ENCODE results near the gene SYP.
A peak's percentile ranks its signal among the peaks of the same experiment; 100 is the strongest.

SYP gene

DNA sequence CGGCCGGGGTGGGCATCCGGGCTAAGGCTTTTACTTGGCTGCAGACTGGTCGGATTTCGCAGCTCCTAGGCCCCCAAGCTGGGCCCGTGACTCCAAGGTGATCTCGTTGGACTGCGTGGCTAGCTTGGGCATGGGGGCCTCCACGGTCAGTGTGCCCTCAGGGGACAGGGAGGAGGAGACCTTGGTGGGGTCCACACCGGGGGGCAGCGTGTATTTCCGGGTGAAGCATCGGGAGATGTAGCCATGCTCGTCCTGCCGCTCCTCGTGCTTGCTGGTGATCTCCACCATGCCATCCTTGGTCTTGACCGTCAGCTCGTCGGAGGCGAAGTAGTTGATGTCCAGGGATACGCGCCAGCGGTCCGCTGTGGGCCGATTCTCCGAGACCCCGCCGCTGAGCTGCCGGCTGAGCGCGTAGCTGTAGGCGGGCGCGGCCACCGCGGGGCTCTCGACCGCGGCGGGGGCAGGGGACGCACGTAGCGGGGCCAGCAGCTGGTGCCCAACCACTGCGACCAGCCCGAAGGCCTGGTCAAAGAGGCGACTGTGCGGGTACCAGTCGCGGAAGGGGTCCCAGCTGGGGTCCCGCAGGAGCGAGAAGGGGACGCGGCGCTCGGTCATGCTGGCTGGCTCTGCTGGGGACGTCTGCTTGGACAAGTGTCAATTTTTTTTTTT is 34.0 kb upstream of the SYP start:
- Histone ChIP-seq H3K27me3 (ENCODE audit: control insufficient read depth, insufficient read depth, low read length) (no peaks in the 10 kb centered on the region), H3K4me1 (ENCODE audit: control insufficient read depth, low read depth, low read length) (peaks cover 3% of the 10 kb centered on the region), H3K4me3 (ENCODE audit: low read length) (no peak overlapping the region), H3K9ac (ENCODE audit: low read length) (no peak overlapping the region), H3K9me3 (ENCODE audit: control insufficient read depth, low read depth, low read length) (peaks cover 6% of the 10 kb centered on the region), H3K27ac (ENCODE audit: low read length) (no peak overlapping the region), H3K36me3 (ENCODE audit: control insufficient read depth, low read depth, low read length) (no peaks in the 10 kb centered on the region)

DNA sequence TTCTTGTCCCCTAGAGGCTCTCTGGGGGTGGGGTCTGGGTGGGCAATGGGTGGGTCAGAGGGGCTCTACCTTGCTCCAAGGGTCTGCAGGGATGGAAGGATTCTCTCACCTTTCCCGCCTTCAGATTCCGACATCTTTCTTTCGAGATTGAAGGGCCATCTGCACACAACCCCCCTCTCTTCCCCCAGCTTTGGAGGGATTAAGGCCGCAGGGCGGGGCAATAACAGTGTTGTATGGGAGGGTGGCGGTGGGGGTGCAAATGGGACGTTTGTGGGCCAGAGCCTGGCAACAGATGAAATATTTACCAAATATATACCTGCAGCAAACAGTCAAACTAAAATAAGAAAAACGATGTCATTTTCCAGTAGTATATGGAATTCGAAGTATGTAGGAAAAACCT is 33.2 kb upstream of the SYP start, which contains the start of gene CACNA1F:
Gene CACNA1F (minus strand): TSS at position 165 of the 400 bp plus-strand sequence. CDS start 31 bp downstream, at position 134.
- Histone ChIP-seq H3K4me3 (ENCODE audit: low read length) (no peak within 1 kb of the TSS), H3K9me3 (ENCODE audit: control insufficient read depth, low read depth, low read length) (peaks cover 6% of the 10 kb centered on the region), H3K4me1 (ENCODE audit: control insufficient read depth, low read depth, low read length) (peaks cover 3% of the 10 kb centered on the region), H3K27me3 (ENCODE audit: control insufficient read depth, insufficient read depth, low read length) (no peaks in the 10 kb centered on the region), H3K27ac (ENCODE audit: low read length) (no peak within 1 kb of the TSS), H3K9ac (ENCODE audit: low read length) (no peak within 1 kb of the TSS), H3K36me3 (ENCODE audit: control insufficient read depth, low read depth, low read length) (no peaks in the 10 kb centered on the region)

DNA sequence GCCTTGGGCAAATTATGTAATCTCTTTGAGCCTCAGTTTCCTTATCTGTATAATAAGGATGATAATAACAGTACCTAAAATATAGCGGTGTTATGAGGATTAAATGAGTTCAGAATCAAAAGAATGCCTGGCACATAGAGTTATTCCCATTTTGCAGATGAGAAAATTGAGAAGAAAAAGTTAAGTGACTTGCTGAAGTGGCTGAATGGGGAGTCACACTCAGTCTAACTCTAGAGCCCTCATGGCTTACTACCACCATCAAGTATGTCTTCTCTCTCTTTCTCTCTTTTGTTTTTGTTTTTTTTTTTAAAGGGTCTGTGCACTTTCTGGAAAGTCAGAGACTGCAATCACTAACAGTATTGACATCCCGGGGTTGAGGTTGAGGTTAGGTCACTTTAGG is 32.5 kb upstream of the SYP start:
- H3K27me3 ChIP-seq (ENCODE audit: control insufficient read depth, insufficient read depth, low read length): no peaks in the 10 kb centered on the region
- no peaks in the 10 kb centered on the region for H3K36me3 ChIP-seq (ENCODE audit: control insufficient read depth, low read depth, low read length)
- H3K9me3 ChIP-seq (ENCODE audit: control insufficient read depth, low read depth, low read length): peaks cover 6% of the 10 kb centered on the region
- peaks cover 3% of the 10 kb centered on the region for H3K4me1 ChIP-seq (ENCODE audit: control insufficient read depth, low read depth, low read length)
- no peak overlapping the region for H3K9ac ChIP-seq (ENCODE audit: low read length)
- H3K27ac ChIP-seq (ENCODE audit: low read length): no peak overlapping the region
- no peak overlapping the region for H3K4me3 ChIP-seq (ENCODE audit: low read length)

DNA sequence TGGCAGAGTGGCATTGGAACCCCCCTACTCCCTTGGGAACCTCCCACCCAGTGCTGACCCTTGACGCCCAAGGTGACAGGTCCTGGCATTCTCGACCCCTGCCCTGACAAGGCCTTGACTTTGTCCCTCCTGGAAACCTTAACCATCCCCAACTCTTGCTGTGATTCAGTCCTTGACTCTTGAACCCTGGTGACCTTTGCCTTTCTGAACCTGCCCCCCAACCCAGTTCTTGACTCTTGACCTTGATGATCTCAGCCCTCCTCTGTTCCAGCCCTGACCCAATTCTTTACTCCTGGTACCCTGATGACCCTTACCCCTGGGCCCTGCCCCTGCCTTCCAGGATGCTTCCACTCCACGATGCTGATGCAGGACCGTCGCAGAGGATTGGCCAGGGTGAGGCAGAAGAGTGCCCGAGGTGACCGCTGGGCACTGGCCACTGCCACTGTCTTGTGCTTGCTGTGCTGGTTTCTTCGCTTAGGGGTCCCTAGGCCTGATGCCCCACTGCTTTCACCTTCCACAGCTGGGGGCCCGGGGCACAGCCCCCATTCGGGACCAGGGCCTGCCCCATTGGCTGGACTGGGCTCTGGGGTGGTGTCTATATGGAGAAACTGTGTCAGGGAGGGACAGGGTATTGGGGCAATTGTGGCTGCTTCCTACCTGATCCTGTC is 31.5 kb upstream of the SYP start:
- Histone ChIP-seq H3K4me1 (ENCODE audit: control insufficient read depth, low read depth, low read length) (peaks cover 3% of the 10 kb centered on the region), H3K27ac (ENCODE audit: low read length) (no peak overlapping the region), H3K4me3 (ENCODE audit: low read length) (peak overlapping the region; percentile 61), H3K36me3 (ENCODE audit: control insufficient read depth, low read depth, low read length) (no peaks in the 10 kb centered on the region), H3K9me3 (ENCODE audit: control insufficient read depth, low read depth, low read length) (peaks cover 6% of the 10 kb centered on the region), H3K27me3 (ENCODE audit: control insufficient read depth, insufficient read depth, low read length) (no peaks in the 10 kb centered on the region), H3K9ac (ENCODE audit: low read length) (no peak overlapping the region)

DNA sequence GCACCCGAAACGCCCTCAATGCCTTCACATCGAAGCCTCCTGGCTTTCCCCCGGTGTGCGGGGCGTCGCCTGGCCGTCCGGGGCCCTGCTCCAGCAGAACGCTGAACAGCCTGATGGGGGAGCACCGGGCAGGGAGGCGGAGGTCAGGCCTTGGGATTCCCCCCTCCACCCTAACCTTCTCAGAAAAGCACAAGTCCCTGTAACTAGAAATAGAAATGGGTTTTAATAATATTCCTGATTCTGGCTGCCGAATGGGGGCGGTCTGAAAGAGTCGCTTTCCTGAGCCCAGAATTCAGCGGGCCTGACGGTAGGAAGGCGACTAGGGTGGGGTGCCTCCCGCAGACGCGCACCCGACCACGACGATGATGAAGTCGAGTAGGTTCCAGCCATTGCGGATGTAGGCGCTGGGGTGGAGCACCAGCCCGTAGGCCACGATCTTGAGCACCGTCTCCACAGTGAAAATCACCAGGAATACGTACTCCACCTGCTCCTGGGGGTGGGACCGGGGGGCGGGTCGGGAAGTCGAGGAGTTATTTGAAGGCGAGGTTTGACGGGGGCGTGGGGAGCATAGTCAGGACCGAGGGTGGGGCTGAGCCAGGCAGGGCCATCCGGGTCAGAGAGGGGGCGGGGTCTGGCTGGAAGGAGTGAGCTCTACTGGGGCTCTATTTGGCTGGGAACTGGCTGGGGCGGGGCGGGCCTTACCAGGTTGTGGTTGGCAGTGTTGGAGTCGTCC is 30.7 kb upstream of the SYP start:
- H3K36me3 ChIP-seq (ENCODE audit: control insufficient read depth, low read depth, low read length): no peaks in the 10 kb centered on the region
- peaks cover 6% of the 10 kb centered on the region for H3K9me3 ChIP-seq (ENCODE audit: control insufficient read depth, low read depth, low read length)
- H3K27ac ChIP-seq (ENCODE audit: low read length): no peak overlapping the region
- H3K9ac ChIP-seq (ENCODE audit: low read length): no peak overlapping the region
- H3K4me1 ChIP-seq (ENCODE audit: control insufficient read depth, low read depth, low read length): peaks cover 3% of the 10 kb centered on the region
- peak overlapping the region; percentile 61 for H3K4me3 ChIP-seq (ENCODE audit: low read length)
- H3K27me3 ChIP-seq (ENCODE audit: control insufficient read depth, insufficient read depth, low read length): no peaks in the 10 kb centered on the region

DNA sequence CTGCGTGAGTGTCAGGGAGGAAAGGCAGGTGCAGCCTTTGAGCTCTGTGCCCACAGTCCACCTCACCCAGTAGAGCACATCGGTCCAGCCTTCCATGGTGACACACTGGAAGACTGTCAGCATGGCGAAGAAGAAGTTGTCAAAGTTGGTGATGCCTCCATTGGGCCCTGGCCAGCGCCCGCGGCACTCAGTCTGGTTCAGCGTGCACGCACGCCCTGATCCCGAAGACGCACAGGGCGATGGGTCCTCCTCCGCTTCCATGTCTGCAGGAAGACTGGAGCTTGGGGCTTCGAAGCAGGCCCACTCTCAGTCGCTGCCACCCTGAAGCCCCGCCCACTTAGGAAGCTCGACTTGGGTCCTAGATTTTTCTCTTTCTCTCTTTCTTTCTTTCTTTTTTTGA is 28.2 kb upstream of the SYP start:
- H3K4me1 ChIP-seq (ENCODE audit: control insufficient read depth, low read depth, low read length): peaks cover 3% of the 10 kb centered on the region
- no peaks in the 10 kb centered on the region for H3K36me3 ChIP-seq (ENCODE audit: control insufficient read depth, low read depth, low read length)
- H3K9me3 ChIP-seq (ENCODE audit: control insufficient read depth, low read depth, low read length): peaks cover 12% of the 10 kb centered on the region
- no peak overlapping the region for H3K9ac ChIP-seq (ENCODE audit: low read length)
- H3K27ac ChIP-seq (ENCODE audit: low read length): no peak overlapping the region
- H3K27me3 ChIP-seq (ENCODE audit: control insufficient read depth, insufficient read depth, low read length): no peaks in the 10 kb centered on the region
- H3K4me3 ChIP-seq (ENCODE audit: low read length): no peak overlapping the region

DNA sequence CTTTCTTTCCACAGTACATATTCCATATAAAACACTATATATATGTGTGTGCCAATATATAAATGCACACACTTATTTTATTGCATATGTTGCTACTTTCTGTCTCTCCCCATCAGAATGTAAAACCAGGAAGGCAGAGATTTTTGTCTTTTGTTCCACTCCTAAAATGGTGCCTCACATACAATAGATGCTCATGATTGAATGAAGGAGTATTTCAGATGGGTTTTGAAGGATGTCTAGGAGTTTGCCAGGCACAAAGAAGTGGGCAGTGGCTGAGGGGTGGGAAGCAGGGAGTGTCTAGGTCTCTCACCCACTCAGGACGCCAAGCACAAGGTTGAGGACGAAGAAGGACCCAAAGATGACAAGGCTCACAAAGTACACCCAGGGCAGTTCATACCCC is 27.7 kb upstream of the SYP start:
- Histone ChIP-seq H3K36me3 (ENCODE audit: control insufficient read depth, low read depth, low read length) (no peaks in the 10 kb centered on the region), H3K27me3 (ENCODE audit: control insufficient read depth, insufficient read depth, low read length) (no peaks in the 10 kb centered on the region), H3K9ac (ENCODE audit: low read length) (no peak overlapping the region), H3K4me3 (ENCODE audit: low read length) (no peak overlapping the region), H3K4me1 (ENCODE audit: control insufficient read depth, low read depth, low read length) (peaks cover 3% of the 10 kb centered on the region), H3K27ac (ENCODE audit: low read length) (no peak overlapping the region), H3K9me3 (ENCODE audit: control insufficient read depth, low read depth, low read length) (peaks cover 12% of the 10 kb centered on the region)

DNA sequence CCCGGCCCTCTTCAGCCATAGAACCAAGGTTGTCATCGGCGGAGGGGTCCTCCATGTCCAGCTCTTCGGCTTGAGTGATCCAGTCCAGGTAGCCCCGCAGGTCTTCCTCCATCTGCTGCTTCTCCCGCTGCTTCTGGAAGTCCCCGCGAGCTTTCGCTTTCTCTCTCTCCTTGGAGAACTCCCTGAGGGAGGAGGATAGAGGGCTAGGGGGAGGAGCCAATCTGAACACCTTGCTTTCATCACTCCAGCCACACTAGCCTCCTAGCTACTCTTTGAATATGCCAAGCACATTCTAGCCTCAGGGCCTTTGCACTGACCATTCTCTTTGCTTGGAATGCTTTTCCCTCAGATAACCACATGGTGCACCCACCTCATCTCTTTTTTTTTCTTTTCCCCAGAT is 27.0 kb upstream of the SYP start:
- Histone ChIP-seq H3K27me3 (ENCODE audit: control insufficient read depth, insufficient read depth, low read length) (no peaks in the 10 kb centered on the region), H3K4me3 (ENCODE audit: low read length) (no peak overlapping the region), H3K9me3 (ENCODE audit: control insufficient read depth, low read depth, low read length) (peaks cover 8% of the 10 kb centered on the region), H3K27ac (ENCODE audit: low read length) (no peak overlapping the region), H3K9ac (ENCODE audit: low read length) (no peak overlapping the region), H3K36me3 (ENCODE audit: control insufficient read depth, low read depth, low read length) (no peaks in the 10 kb centered on the region), H3K4me1 (ENCODE audit: control insufficient read depth, low read depth, low read length) (peaks cover 3% of the 10 kb centered on the region)

DNA sequence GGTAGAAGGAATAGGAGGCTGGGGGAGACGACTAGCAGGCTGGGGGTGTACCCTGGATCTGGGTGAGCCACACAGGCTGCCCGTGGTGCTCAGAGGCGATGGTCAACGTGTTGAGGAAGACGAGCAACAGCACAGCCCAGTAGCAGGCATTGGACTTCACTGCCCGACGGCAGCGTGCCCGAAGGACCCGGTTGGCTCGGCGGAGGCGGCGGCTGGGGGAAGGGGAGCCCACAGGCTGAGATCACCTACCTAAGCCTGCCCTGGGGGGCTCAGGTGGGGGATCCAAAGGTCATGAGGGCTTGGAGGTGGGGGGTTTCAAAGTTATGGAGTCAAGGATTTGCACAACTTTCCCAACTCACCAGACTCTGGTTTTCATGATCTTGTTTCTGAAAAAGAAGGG is 25.9 kb upstream of the SYP start:
- Histone ChIP-seq H3K4me3 (ENCODE audit: low read length) (no peak overlapping the region), H3K4me1 (ENCODE audit: control insufficient read depth, low read depth, low read length) (no peaks in the 10 kb centered on the region), H3K27me3 (ENCODE audit: control insufficient read depth, insufficient read depth, low read length) (no peaks in the 10 kb centered on the region), H3K9ac (ENCODE audit: low read length) (no peak overlapping the region), H3K27ac (ENCODE audit: low read length) (no peak overlapping the region), H3K9me3 (ENCODE audit: control insufficient read depth, low read depth, low read length) (peaks cover 5% of the 10 kb centered on the region), H3K36me3 (ENCODE audit: control insufficient read depth, low read depth, low read length) (no peaks in the 10 kb centered on the region)

DNA sequence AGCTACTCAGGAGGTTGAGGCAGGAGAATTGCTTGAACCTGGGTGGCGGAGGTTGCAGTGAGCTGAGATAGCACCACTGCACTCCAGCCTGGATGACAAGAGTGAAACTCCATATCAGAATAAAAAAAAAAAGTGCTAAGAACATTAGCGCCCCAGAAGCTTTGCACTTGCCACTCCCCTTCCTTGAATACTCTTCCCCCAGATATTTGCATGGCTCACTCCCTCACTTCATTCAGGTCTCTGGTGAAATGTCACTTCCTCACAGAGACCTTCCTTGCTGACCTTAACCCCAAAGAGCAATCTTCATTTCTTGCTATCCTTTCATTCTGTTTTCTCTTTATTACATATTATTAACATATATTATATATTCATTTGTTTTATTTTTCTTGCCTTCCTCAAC is 21.9 kb upstream of the SYP start:
- Histone ChIP-seq H3K9me3 (ENCODE audit: control insufficient read depth, low read depth, low read length) (peaks cover 5% of the 10 kb centered on the region), H3K9ac (ENCODE audit: low read length) (no peak overlapping the region), H3K27me3 (ENCODE audit: control insufficient read depth, insufficient read depth, low read length) (no peaks in the 10 kb centered on the region), H3K4me1 (ENCODE audit: control insufficient read depth, low read depth, low read length) (no peaks in the 10 kb centered on the region), H3K4me3 (ENCODE audit: low read length) (no peak overlapping the region), H3K27ac (ENCODE audit: low read length) (no peak overlapping the region), H3K36me3 (ENCODE audit: control insufficient read depth, low read depth, low read length) (no peaks in the 10 kb centered on the region)

DNA sequence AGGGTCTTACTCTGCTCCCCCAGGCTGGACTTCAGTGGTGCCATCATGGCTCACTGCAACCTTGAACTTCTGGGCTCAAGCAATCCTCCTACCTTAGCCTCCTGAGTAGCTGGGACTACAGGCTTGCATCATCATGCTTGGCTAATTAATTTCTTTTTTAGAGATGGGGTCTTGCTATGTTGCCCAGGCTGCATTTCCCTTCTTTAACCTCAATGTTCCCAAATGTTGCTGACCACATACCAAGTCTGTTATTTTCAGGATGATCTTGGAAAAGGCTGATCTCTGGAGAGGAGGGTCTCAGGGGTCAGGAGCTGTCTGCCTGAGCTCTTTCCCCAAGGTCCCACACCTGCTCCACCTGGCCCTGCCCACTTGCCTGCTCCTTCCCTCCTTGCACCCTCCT is 20.1 kb upstream of the SYP start:
- no peaks in the 10 kb centered on the region for H3K4me1 ChIP-seq (ENCODE audit: control insufficient read depth, low read depth, low read length)
- H3K9me3 ChIP-seq (ENCODE audit: control insufficient read depth, low read depth, low read length): peaks cover 3% of the 10 kb centered on the region
- H3K9ac ChIP-seq (ENCODE audit: low read length): no peak overlapping the region
- no peaks in the 10 kb centered on the region for H3K27me3 ChIP-seq (ENCODE audit: control insufficient read depth, insufficient read depth, low read length)
- H3K36me3 ChIP-seq (ENCODE audit: control insufficient read depth, low read depth, low read length): no peaks in the 10 kb centered on the region
- no peak overlapping the region for H3K4me3 ChIP-seq (ENCODE audit: low read length)
- H3K27ac ChIP-seq (ENCODE audit: low read length): no peak overlapping the region

Measured in iPS-18a (cell line).